Measurements from ENCODE around the gene ACO1.

- TF ChIP-seq SP1 (IDR thresholded peaks at IDR 0.05) = no peak
- TF ChIP-seq, protein P1, sequence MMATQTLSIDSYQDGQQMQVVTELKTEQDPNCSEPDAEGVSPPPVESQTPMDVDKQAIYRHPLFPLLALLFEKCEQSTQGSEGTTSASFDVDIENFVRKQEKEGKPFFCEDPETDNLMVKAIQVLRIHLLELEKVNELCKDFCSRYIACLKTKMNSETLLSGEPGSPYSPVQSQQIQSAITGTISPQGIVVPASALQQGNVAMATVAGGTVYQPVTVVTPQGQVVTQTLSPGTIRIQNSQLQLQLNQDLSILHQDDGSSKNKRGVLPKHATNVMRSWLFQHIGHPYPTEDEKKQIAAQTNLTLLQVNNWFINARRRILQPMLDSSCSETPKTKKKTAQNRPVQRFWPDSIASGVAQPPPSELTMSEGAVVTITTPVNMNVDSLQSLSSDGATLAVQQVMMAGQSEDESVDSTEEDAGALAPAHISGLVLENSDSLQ (IDR thresholded peaks at IDR 0.05) = no peak
- TF ChIP-seq ARNT (IDR thresholded peaks at IDR 0.05) = no peak
- TF ChIP-seq BHLHE40 (IDR thresholded peaks at IDR 0.05; ENCODE audit: borderline replicate concordance) = no peak
- no peak for TF ChIP-seq FOXK2 (IDR thresholded peaks at IDR 0.05)
- TF ChIP-seq FOXM1 (IDR thresholded peaks at IDR 0.05; ENCODE audit: borderline replicate concordance) = no peak
- TF ChIP-seq ZNF384 (IDR thresholded peaks at IDR 0.05) = no peak
- TF ChIP-seq NFRKB (IDR thresholded peaks at IDR 0.05) = no peak
- no peak for TF ChIP-seq LEF1 (IDR thresholded peaks at IDR 0.05; ENCODE audit: borderline replicate concordance)
- TF ChIP-seq ELF4 (IDR thresholded peaks at IDR 0.05) = no peak
- TF ChIP-seq TARDBP (IDR thresholded peaks at IDR 0.05) = no peak
- TF ChIP-seq HDGF (IDR thresholded peaks at IDR 0.05; ENCODE audit: borderline replicate concordance) = no peak
- TF ChIP-seq L3MBTL2 (conservative IDR thresholded peaks at IDR 0.05) = no peak
Observed at GRCh38 chr9:32387256-32387655, 2.8 kb downstream of the ACO1 start.

Measured in HEK293T (cell line).